ENCODE measurements around the gene ZNF669. TPM values are rescaled to one million over a fixed set of nuclear protein-coding genes. Genes with fewer than 3 reads are reported as not detected.

The ZNF669 gene
- total RNA-seq, 1 experiment from 2014 or later: 5.3 TPM

GRCh38 chr1:247096958-247097357 lies 7.2 kb downstream of the ZNF669 start:
- H3K4me1 ChIP-seq (replicated peaks; ENCODE audit: insufficient read depth): no peaks in the 10 kb centered on the region
- H3F3A ChIP-seq (ENCODE audit: insufficient read depth, low read depth): no peaks in the 10 kb centered on the region
- CTCF ChIA-PET: no interaction called here
- H3K9me2 ChIP-seq (ENCODE audit: insufficient read depth): no peaks in the 10 kb centered on the region
- H3K4me2 ChIP-seq: no peak overlapping the region
- no peak for DNase-seq
- peaks cover 11% of the 10 kb centered on the region for H3K9me3 ChIP-seq (ENCODE audit: insufficient read depth, low read depth)
- H3K79me2 ChIP-seq (ENCODE audit: low read depth): no peaks in the 10 kb centered on the region
- TF ChIP-seq CTCF (conservative IDR thresholded peaks at IDR 0.05): no peak
- no peak overlapping the region for H3K27ac ChIP-seq
- no peak overlapping the region for H2AFZ ChIP-seq
- H3K4me3 ChIP-seq: no peak overlapping the region
- POLR2A ChIA-PET (ENCODE audit: unreplicated experiment): no interaction called here
- BruUV-seq (replicated peaks): no TSS peak
- H3K36me3 ChIP-seq (ENCODE audit: low read depth): peaks cover 20% of the 10 kb centered on the region
- H4K20me1 ChIP-seq (ENCODE audit: insufficient read depth): no peaks in the 10 kb centered on the region
- no peaks in the 10 kb centered on the region for H3K27me3 ChIP-seq (ENCODE audit: insufficient read depth, low read depth)
- intact Hi-C loops (cut with micrococcal nuclease; ENCODE audit: unreplicated experiment): no loop called here

GRCh38 chr1:247096544-247096943 lies 7.6 kb downstream of the ZNF669 start:
- intact Hi-C loops (cut with micrococcal nuclease; ENCODE audit: unreplicated experiment): no loop called here
- Histone ChIP-seq H2AFZ (no peak overlapping the region), H3K9me2 (ENCODE audit: insufficient read depth) (no peaks in the 10 kb centered on the region), H3F3A (ENCODE audit: insufficient read depth, low read depth) (no peaks in the 10 kb centered on the region), H3K4me3 (no peak overlapping the region), H3K4me2 (no peak overlapping the region), H3K27ac (no peak overlapping the region), H3K4me1 (replicated peaks; ENCODE audit: insufficient read depth) (no peaks in the 10 kb centered on the region), H4K20me1 (ENCODE audit: insufficient read depth) (no peaks in the 10 kb centered on the region), H3K79me2 (ENCODE audit: low read depth) (no peaks in the 10 kb centered on the region), H3K36me3 (ENCODE audit: low read depth) (peaks cover 16% of the 10 kb centered on the region), H3K9me3 (ENCODE audit: insufficient read depth, low read depth) (peaks cover 7% of the 10 kb centered on the region), H3K27me3 (ENCODE audit: insufficient read depth, low read depth) (no peaks in the 10 kb centered on the region)
- no TSS peak for BruUV-seq (replicated peaks)
- no peak for TF ChIP-seq EZH2 (IDR thresholded peaks at IDR 0.05; ENCODE audit: low read depth)
- no peak for TF ChIP-seq CTCF (conservative IDR thresholded peaks at IDR 0.05)
- POLR2A ChIA-PET (ENCODE audit: unreplicated experiment): no interaction called here
- no peak for DNase-seq
- CTCF ChIA-PET: no interaction called here

DNA sequence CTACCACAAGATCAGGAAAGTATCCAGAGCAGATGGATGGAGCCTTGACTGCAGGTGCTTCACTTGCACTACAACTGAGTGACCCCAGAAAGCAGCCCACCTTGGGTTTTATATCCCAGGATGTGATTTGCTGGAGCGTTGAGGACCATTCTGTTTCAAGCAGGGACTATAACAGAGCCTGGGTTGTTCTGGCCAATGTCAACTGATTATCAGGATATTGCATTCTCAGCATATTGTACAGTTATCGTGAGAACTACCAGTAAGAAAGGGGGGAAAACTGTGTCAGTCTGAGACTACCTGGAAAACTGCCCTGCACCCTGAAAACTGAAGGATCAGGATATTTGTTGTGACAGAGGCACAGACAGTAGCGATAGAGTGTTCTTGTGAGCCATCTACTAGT lies 8.0 kb downstream of the ZNF669 start:
- Histone ChIP-seq H4K20me1 (ENCODE audit: insufficient read depth) (no peaks in the 10 kb centered on the region), H3K36me3 (ENCODE audit: low read depth) (peaks cover 12% of the 10 kb centered on the region), H3F3A (ENCODE audit: insufficient read depth, low read depth) (no peaks in the 10 kb centered on the region), H3K79me2 (ENCODE audit: low read depth) (no peaks in the 10 kb centered on the region), H3K4me2 (no peak overlapping the region), H2AFZ (no peak overlapping the region), H3K9me3 (ENCODE audit: insufficient read depth, low read depth) (peaks cover 4% of the 10 kb centered on the region), H3K4me1 (replicated peaks; ENCODE audit: insufficient read depth) (no peaks in the 10 kb centered on the region), H3K27ac (no peak overlapping the region), H3K4me3 (no peak overlapping the region), H3K27me3 (ENCODE audit: insufficient read depth, low read depth) (no peaks in the 10 kb centered on the region), H3K9me2 (ENCODE audit: insufficient read depth) (no peaks in the 10 kb centered on the region)
- intact Hi-C loops (cut with micrococcal nuclease; ENCODE audit: unreplicated experiment): no loop called here
- ChIA-PET POLR2A (ENCODE audit: unreplicated experiment) (no interaction called here), CTCF (no interaction called here)
- no peak for DNase-seq
- BruUV-seq (replicated peaks): no TSS peak
- TF ChIP-seq CTCF (conservative IDR thresholded peaks at IDR 0.05) (no peak), EZH2 (IDR thresholded peaks at IDR 0.05; ENCODE audit: low read depth) (no peak)
